HG03469 (cell line): ENCODE data around the gene EXOC6.

Source experiments
- ATAC-seq: cut with Tn5 transposase; IDR thresholded peaks from one replicate; pipeline ENCODE4 v1.9.1; 2021; ENCODE audit warnings: mild to moderate bottlenecking, moderate library complexity, moderate number of reproducible peaks; ENCODE audit not compliant: unreplicated experiment

The EXOC6 gene

DNA sequence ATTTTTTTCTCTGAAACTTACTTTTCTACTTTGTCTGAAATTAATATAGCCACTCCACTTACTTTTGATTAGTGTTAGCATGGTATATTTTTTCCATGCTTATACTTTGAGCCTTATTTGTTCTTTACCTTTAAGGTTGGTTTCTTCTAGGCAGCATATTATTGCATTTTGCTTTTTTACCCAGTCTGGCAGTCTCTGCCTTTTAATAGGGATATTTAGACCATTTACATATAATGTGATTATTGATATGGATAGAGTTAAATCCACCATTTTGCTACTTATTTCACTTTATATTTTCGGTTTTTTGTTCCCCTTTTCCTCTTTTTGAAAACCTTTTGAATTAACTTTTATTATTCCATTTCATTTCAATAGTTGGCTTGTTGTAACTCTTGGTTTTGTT, 255.6 kb downstream of the EXOC6 start:
- no peak for ATAC-seq

DNA sequence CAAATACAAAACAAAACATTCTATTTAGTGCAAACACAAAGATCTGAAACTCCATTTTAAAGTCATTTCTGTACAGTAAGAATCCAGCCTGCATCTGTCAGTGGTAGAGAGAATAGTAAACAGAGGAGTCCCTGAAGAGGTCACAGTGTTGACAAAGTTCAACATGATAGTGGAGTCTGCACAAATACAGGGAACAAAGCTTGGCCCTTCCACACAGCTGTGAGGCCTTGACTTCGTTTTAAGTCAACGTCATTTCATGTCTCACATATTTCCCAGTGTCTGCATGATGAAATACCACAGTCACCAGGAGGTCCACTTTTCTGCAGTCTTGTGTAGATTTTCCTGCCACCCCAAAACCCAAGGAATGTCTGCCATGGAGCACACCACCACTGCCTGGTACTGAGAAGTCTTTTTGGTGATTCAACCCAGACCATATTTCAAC, 258.3 kb downstream of the EXOC6 start:
- no peak for ATAC-seq
